Subcutaneous adipose tissue (tissue), 4 donors: Measurements from ENCODE around the gene ABI2. TPM values are rescaled to one million over a fixed set of nuclear protein-coding genes. Genes with fewer than 3 reads are reported as not detected.

Experiments
- total RNA-seq, 4 donors: library from RNA; depleted of rRNA; stranded (reverse); fragments of >200 nt; gene quantifications; one replicate each; pipeline ENCODE4 v1.1.0, GENCODE V29; 2016
- TF ChIP-seq, protein P1 (sequence below): fragments of 450-650 bp; IDR thresholded peaks from one replicate; pipeline ENCODE4 v1.5.1; 2016; ENCODE audit warnings: low read depth, mild to moderate bottlenecking, control low read depth, antibody characterized with exemption, moderate library complexity

ABI2 gene
- total RNA-seq, 4 donors from 2014 or later, result 11.1 to 25.7 (median 12.9) TPM

GRCh38 chr2:203361495-203361894 lies 33.3 kb downstream of the ABI2 start:
- TF ChIP-seq, protein P1, sequence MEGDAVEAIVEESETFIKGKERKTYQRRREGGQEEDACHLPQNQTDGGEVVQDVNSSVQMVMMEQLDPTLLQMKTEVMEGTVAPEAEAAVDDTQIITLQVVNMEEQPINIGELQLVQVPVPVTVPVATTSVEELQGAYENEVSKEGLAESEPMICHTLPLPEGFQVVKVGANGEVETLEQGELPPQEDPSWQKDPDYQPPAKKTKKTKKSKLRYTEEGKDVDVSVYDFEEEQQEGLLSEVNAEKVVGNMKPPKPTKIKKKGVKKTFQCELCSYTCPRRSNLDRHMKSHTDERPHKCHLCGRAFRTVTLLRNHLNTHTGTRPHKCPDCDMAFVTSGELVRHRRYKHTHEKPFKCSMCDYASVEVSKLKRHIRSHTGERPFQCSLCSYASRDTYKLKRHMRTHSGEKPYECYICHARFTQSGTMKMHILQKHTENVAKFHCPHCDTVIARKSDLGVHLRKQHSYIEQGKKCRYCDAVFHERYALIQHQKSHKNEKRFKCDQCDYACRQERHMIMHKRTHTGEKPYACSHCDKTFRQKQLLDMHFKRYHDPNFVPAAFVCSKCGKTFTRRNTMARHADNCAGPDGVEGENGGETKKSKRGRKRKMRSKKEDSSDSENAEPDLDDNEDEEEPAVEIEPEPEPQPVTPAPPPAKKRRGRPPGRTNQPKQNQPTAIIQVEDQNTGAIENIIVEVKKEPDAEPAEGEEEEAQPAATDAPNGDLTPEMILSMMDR, result no peak

- TF ChIP-seq, protein P1, result no peak
Measured at GRCh38 chr2:203361922-203362321, 33.7 kb downstream of the ABI2 start.

DNA sequence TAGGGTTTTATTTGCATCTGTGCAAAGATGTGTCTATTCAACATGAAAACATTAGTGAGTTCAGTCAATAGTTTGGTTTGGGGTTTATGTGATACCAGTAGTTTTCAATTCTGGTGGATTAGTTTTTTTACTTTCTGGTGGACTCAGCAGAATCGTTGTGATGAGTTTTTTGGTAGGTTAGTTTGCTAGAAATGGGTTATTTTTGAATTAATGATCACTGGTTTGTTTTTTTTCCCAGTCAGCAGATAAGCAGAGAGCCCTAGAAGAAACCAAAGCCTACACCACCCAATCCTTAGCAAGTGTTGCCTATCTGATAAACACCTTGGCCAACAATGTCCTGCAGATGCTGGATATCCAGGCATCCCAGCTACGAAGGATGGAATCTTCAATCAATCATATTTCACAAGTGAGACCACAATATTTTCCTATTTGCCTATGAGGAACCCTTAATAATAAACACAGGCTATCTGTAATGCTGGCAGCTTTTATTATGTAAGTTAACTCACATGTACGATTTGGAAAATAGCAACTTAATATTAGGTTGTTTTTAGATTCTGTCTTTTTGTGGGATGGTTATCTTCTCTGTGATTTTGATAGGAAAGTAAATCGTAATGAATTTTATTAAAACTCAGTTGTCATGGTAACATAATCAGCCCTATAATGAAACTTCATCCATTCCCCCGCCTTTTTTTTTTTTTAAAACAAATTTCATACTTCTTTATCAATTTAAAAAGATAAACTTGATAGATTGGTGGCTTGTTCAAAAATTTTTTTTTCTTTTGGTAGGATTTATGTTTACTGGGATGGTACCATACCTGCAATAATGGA lies 38.7 kb downstream of the ABI2 start:
- TF ChIP-seq, protein P1, result no peak

DNA sequence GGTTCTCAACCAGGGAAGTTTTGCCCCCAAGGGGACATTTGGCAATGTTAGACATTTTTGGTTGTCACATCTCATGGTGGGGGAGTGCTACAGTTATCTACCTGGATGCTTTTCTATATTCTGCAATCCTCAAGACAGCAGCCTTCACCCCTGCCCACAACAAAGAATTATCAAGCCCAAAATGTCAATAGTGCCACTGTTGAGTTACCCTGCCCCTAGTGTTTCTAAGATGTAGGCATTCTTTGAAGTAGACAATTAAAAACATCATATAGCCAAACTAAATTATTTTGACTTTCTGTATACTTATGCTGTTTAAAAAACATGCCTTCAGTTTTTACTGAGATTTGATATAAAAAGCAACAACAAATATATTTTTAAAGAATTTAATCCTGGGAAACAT lies 48.0 kb downstream of the ABI2 start:
- TF ChIP-seq, protein P1, result no peak

DNA sequence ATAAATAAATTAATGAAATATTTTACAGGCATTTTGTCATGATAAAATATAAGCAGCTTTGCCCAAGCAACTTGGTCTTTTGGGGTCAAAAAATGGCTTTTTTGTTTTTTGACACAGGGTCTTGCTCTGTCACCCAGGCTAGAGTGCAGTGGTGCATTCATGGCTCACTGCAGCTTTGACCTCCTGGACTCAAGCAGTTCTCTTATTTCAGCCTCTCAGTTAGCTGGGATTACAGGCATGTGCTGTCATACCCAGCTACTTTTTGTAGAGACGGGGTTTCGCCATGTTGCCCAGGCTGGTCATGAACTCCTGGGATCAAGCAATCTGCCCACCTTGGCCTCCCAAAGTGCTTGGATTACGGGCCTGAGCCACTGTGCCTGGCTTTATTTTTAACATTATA lies 51.0 kb downstream of the ABI2 start:
- TF ChIP-seq, protein P1, result no peak

DNA sequence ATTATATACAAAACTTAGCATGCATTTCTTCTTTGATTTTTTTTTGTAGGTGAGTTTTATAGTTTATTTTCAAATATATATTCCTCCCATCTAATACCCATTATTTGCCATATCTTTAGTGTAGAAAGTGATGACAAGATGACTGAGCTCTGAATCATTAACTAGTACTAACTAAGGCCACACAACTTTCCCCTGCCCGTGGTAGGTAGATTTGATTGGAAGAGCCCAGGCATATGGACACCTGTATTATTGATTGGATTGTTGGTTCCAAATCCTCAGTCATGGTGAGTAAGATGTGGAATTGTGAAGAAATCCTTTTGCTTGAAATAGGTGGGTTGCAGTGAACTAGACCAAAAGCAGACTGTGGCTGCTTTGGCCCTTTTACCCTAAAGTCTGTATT lies 54.8 kb downstream of the ABI2 start:
- TF ChIP-seq, protein P1, result no peak

GRCh38 chr2:203394519-203395227 lies 66.5 kb downstream of the ABI2 start:
- TF ChIP-seq, protein P1, result no peak
